GDM1 (cell line): ENCODE measurements around the gene PSTPIP1.

Experiments
- DNase-seq: peaks from one replicate; lab custom pipeline; 2025; lab: John Stamatoyannopoulos, UW

PSTPIP1 gene

GRCh38 chr15:77044228-77045042 is 49.5 kb downstream of the PSTPIP1 start:
- DNase-seq, result no peak

- DNase-seq, result no peak
Observed at GRCh38 chr15:77045985-77046384, 51.1 kb downstream of the PSTPIP1 start.

GRCh38 chr15:77046704-77047412 is 51.9 kb downstream of the PSTPIP1 start:
- no peak for DNase-seq

GRCh38 chr15:77048135-77048876 is 53.4 kb downstream of the PSTPIP1 start:
- DNase-seq, result no peak

- DNase-seq, result no peak
Observed at GRCh38 chr15:77052556-77052955, 57.6 kb downstream of the PSTPIP1 start.

GRCh38 chr15:77053709-77054108 is 58.8 kb downstream of the PSTPIP1 start:
- DNase-seq, result no peak

- DNase-seq, result no peak
Observed at GRCh38 chr15:77057072-77057471, 62.1 kb downstream of the PSTPIP1 start.

- DNase-seq, result no peak
Observed at GRCh38 chr15:77057685-77058084, 62.8 kb downstream of the PSTPIP1 start.

GRCh38 chr15:77058468-77058867 is 63.5 kb downstream of the PSTPIP1 start:
- no peak for DNase-seq

GRCh38 chr15:77059786-77060361 is 64.9 kb downstream of the PSTPIP1 start:
- no peak for DNase-seq

GRCh38 chr15:77060546-77060945 is 65.6 kb downstream of the PSTPIP1 start:
- DNase-seq, result no peak

GRCh38 chr15:77063249-77063648 is 68.3 kb downstream of the PSTPIP1 start:
- DNase-seq, result no peak

GRCh38 chr15:77064063-77064462 is 69.1 kb downstream of the PSTPIP1 start:
- no peak for DNase-seq

- DNase-seq, result no peak
Observed at GRCh38 chr15:77064539-77065308, 69.8 kb downstream of the PSTPIP1 start.

- DNase-seq, result no peak
Observed at GRCh38 chr15:77066971-77067690, 72.2 kb downstream of the PSTPIP1 start.

- no peak for DNase-seq
Observed at GRCh38 chr15:77067691-77068367, 72.9 kb downstream of the PSTPIP1 start.

- DNase-seq, result no peak
Observed at GRCh38 chr15:77068633-77069032, 73.7 kb downstream of the PSTPIP1 start.

GRCh38 chr15:77069521-77070121 is 74.7 kb downstream of the PSTPIP1 start:
- DNase-seq, result no peak

GRCh38 chr15:77070180-77070494 is 75.2 kb downstream of the PSTPIP1 start:
- no peak for DNase-seq
